GM12878 (cell line): Measurements from ENCODE around the gene GK. TPM values are rescaled to one million over a fixed set of nuclear protein-coding genes. Genes with fewer than 3 reads are reported as not detected.

ENCODE experiments used
- ATAC-seq: fragments of 200-7000 bp; cut with Tn5 transposase; 3 replicates; pipeline ENCODE4 v1.9.1; 2020; ENCODE audit warnings: mild to moderate bottlenecking, moderate library complexity
- BruUV-seq: library from RNA; stranded (reverse); fragments of 400-500 nt; replicated peaks from 2 replicates; lab custom pipeline; 2021; lab: Mats Ljungman, UMichigan
- CTCF ChIA-PET: fragments of 300-600 bp; sonication (Branson Sonifier 250); formaldehyde crosslinking; extraction: SDS; loops from one replicate; lab custom pipeline; 2021; ENCODE audit warnings: inconsistent platforms; lab: Yijun Ruan, JAX
- POLR2A ChIA-PET: fragments of 350-600 bp; formaldehyde crosslinking; extraction: SDS; loops from one replicate; lab custom pipeline; 2021; ENCODE audit warnings: inconsistent platforms; lab: Charles Lee
- RAD21 ChIA-PET: fragments of 300-600 bp; sonication (Branson Sonifier 250); formaldehyde crosslinking; loops from one replicate; lab custom pipeline; 2023; ENCODE audit warnings: antibody characterized with exemption; ENCODE audit not compliant: unreplicated experiment; lab: Charles Lee
- SMC1A ChIA-PET: fragments of 300-600 bp; sonication (Branson Sonifier 250); formaldehyde crosslinking; loops from one replicate; lab custom pipeline; 2023; ENCODE audit not compliant: unreplicated experiment, uncharacterized antibody; lab: Charles Lee
- DNase-seq: peaks from one replicate; pipeline ENCODE4 v3.0.0-alpha.2; 2011; ENCODE audit warnings: low read depth, low spot score
- FAIRE-seq: peaks from 3 replicates; lab custom pipeline; 2011; peaks lifted over from hg19 to GRCh38; lab: Jason Lieb, UNC
- H2AFZ ChIP-seq: 2 replicates; pipeline ENCODE4 v1.6.0; 2011; ENCODE audit warnings: low read depth, low read length, control low read depth; ENCODE audit not compliant: control insufficient read depth
- H3K27ac ChIP-seq: 2 replicates; pipeline ENCODE4 v1.5.1; 2011; ENCODE audit warnings: control low read depth; ENCODE audit not compliant: control insufficient read depth, insufficient read depth
- H3K27me3 ChIP-seq, 2 experiments: replicated peaks in 1 of 2; 2 replicates each; pipeline versions ENCODE4 v1.6.0 to v1.6.1; 2011; ENCODE audit warnings: low read length in 1 of 2; ENCODE audit not compliant: control insufficient read depth in 2 of 2, insufficient read depth in 2 of 2
- H3K36me3 ChIP-seq, 2 experiments: 2 replicates each; pipeline ENCODE4 v1.5.1; 2011; ENCODE audit warnings: low read length in 1 of 2; ENCODE audit not compliant: control insufficient read depth in 2 of 2, insufficient read depth in 2 of 2
- H3K4me1 ChIP-seq: 2 replicates; pipeline ENCODE4 v1.6.1; 2011; ENCODE audit warnings: mild to moderate bottlenecking, low read length, moderate library complexity, mixed read lengths; ENCODE audit not compliant: control insufficient read depth, insufficient read depth
- H3K4me2 ChIP-seq: 2 replicates; pipeline ENCODE4 v1.6.0; 2011; ENCODE audit warnings: control low read depth; ENCODE audit not compliant: control insufficient read depth, insufficient read depth
- H3K4me3 ChIP-seq: fragments of 200-600 bp; sonication (generic); 2 replicates; pipeline ENCODE4 v1.5.1; 2016
- H3K79me2 ChIP-seq: 2 replicates; pipeline ENCODE4 v1.6.0; 2011; ENCODE audit warnings: low read length; ENCODE audit not compliant: control insufficient read depth, insufficient read depth
- H3K9ac ChIP-seq: 2 replicates; pipeline ENCODE4 v1.8.0; 2011; ENCODE audit warnings: low read length, control low read depth, mixed read lengths; ENCODE audit not compliant: control insufficient read depth, insufficient read depth
- H3K9me3 ChIP-seq: replicated peaks from 3 replicates; pipeline ENCODE4 v1.5.1; 2011; ENCODE audit warnings: mild to moderate bottlenecking, low read length; ENCODE audit not compliant: control insufficient read depth, insufficient read depth
- H4K20me1 ChIP-seq: 2 replicates; pipeline ENCODE4 v1.6.0; 2011; ENCODE audit not compliant: control insufficient read depth, insufficient read depth
- ASH2L ChIP-seq: fragments of 300-600, 200-600 bp; sonication (generic); IDR thresholded peaks from 2 replicates; pipeline ENCODE4 v1.6.1; 2017; ENCODE audit warnings: low read depth, mild to moderate bottlenecking, borderline replicate concordance
- HDGF ChIP-seq: fragments of 450-650 bp; IDR thresholded peaks from 2 replicates; pipeline ENCODE4 v1.6.1; 2016; ENCODE audit warnings: antibody characterized with exemption
- MYC ChIP-seq: IDR thresholded peaks from 2 replicates; pipeline ENCODE4 v1.6.1; 2011; ENCODE audit warnings: mild to moderate bottlenecking, low read length, moderate library complexity, inconsistent platforms; ENCODE audit not compliant: insufficient read depth, insufficient replicate concordance, insufficient read length, severe bottlenecking
- NFIC ChIP-seq: IDR thresholded peaks from 2 replicates; pipeline ENCODE4 v1.6.1; 2012; ENCODE audit warnings: low read depth, mild to moderate bottlenecking, inconsistent platforms, low read length, moderate library complexity
- NR2C2 ChIP-seq: IDR thresholded peaks from 2 replicates; pipeline ENCODE4 v1.6.1; 2011; ENCODE audit warnings: borderline replicate concordance, low read depth; ENCODE audit not compliant: control insufficient read depth, insufficient read length
- SPI1 ChIP-seq: IDR thresholded peaks from 2 replicates; pipeline ENCODE4 v1.6.1; 2011; ENCODE audit warnings: low read depth, mild to moderate bottlenecking, low read length, moderate library complexity, borderline replicate concordance; ENCODE audit not compliant: insufficient read depth
- TCF3 ChIP-seq: IDR thresholded peaks from 2 replicates; pipeline ENCODE4 v1.6.1; 2012; ENCODE audit warnings: low read depth, mild to moderate bottlenecking, low read length, borderline replicate concordance; ENCODE audit not compliant: insufficient read depth
- YY1 ChIP-seq: IDR thresholded peaks from 2 replicates; pipeline ENCODE4 v1.6.1; 2011; ENCODE audit warnings: low read depth, mild to moderate bottlenecking, low read length
- ZBTB33 ChIP-seq: fragments of 450-650 bp; IDR thresholded peaks from 2 replicates; pipeline ENCODE4 v1.6.1; 2017; ENCODE audit warnings: mild to moderate bottlenecking
- WGBS: methylation state at CpG from one replicate; pipeline ENCODE4 v1.1.6; 2016; ENCODE audit warnings: low lambda C conversion rate; ENCODE audit not compliant: insufficient replicate concordance, insufficient coverage; ENCODE audit errors: missing lambda C conversion rate; 5-methylcytosine and 5-hydroxymethylcytosine counted together
- in situ Hi-C: fragments of 300-500 bp; cut with MboI; formaldehyde crosslinking; loops from 9 replicates; pipeline ENCODE4 v1.14.3; 2018; ENCODE audit warnings: mixed read lengths
- intact Hi-C: fragments of 100-400 bp; cut with micrococcal nuclease; formaldehyde crosslinking; loops from one replicate; pipeline ENCODE4 v1.14.2; 2022; ENCODE audit not compliant: unreplicated experiment
- polyA plus RNA-seq, 11 experiments: library from polyadenylated mRNA; depleted of rRNA in 4 of 11; unstranded in 6 of 11; stranded (reverse) in 5 of 11; fragments of >200 nt; fragmentation: Nextera tagmentation in 4 of 11; fragmentation: Illumina TruSeq in 1 of 11; extraction: Ambion mirVana in 4 of 11; extraction: Trizol in 1 of 11; gene quantifications; 1 replicate in 1 of 11; 2 replicates in 10 of 11; pipeline versions ENCODE4 v1.2.1 to v1.2.3, GENCODE V29; 2011 to 2016; ENCODE audit warnings: inconsistent platforms in 2 of 11, missing spikeins in 2 of 11, low read depth in 1 of 11
- total RNA-seq, 4 experiments: library from RNA; depleted of rRNA in 3 of 4; stranded (reverse); fragments of >200 nt in 3 of 4; fragmentation: Illumina TruSeq in 1 of 4; extraction: Trizol in 1 of 4; gene quantifications; 2 replicates each; pipeline versions ENCODE4 v1.2.1 to v1.2.3, GENCODE V29; 2013 to 2021
- TF ChIP-seq, protein P1 (sequence below): fragments of 450-650 bp; IDR thresholded peaks from 2 replicates; pipeline ENCODE4 v1.6.1; 2016; ENCODE audit warnings: mild to moderate bottlenecking
- TF ChIP-seq, protein P2 (sequence below): IDR thresholded peaks from 2 replicates; pipeline ENCODE4 v1.6.1; 2012; ENCODE audit warnings: low read depth, low read length, improper control_type of control experiment

The GK gene
- total and polyA plus RNA-seq, 10 of the 15 experiments (the other 5 are each of a cell fraction or from before 2014, with no cell fraction given), result 6.3 to 22.3 (median 11.1) TPM

DNA sequence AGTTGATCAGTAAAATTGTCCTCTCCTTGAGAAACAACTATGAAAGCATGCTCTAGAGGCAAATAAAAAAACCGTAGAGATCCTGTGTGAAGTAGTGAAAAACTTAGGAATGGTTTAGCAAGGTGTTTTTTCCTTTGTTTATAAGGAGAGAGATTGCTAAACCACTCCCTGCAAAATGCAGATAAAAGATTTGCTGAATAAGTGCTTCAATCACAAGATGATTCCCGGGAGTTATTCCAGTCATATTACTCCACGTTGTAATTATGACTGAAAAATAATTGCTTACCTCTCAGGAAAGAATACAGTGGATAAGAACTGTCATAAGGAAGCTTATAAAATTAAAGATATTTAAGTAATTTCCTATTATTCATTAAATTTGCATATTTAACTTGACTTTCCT is 2.8 kb downstream of the GK start (continued):
- TF ChIP-seq MYC (no peak), HDGF (no peak)

DNA sequence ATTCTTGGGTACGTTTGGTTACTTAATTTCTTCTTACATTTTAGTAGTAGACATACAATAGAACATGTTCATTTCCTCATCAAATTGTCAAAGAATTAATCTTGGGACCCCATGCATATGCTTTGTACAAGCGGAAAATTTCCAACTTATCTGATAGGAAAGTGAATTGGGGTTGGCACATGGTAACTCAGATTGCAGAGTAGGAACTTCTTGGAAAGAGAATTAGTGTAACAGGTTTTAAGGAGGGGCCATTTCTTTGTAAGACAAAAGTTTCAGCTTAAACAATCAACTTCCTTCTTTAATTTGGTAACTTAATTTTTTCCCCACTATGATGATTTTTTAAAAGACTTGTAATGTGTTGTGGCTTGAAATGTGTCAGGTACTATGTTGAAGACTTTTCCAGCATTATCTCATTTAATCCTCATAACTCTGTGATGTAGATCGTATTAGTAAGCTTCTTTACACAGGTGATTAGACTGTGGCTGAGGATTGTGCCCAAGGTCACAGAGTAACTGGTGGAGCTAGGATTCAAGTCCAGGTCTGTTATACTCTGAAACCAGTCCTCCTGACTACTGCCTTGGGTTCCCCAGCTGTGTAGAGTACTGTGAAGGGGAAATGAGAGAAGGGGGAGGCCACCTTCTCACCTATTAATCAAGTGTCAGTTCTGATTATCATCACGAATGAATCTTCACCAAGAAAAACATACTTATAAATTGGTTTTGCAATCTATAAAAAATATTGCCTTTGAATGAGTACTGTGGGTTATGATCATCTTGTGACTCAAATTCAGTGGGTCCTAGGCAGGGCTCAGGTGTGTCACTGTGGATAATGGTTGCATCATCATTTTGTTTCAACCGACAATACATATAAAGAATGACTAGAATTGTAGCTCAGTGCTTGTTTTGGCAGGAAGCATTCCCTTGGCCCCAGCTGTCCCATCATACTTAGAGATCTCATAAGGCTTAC is 4.3 kb downstream of the GK start:
- no peak for ATAC-seq
- no TSS peak for BruUV-seq
- SMC1A ChIA-PET, result interaction anchor here (1.2 to 1.6 kb wide), 3 partner anchors 65 to 88 kb away, joined by 3 to 4 read pairs (median 3); no protein-coding TSS in a partner anchor

More for the DNA sequence above, 4.3 kb downstream of the GK start:
- Histone ChIP-seq H3K4me2 (no peak overlapping the region), H3K27ac (no peak overlapping the region), H3K79me2 (peaks cover 8% of the 10 kb centered on the region), H3K9me3 (no peaks in the 10 kb centered on the region), H3K27me3 (no peaks in the 10 kb centered on the region), H2AFZ (no peak overlapping the region), H3K9ac (no peak overlapping the region), H3K4me1 (no peaks in the 10 kb centered on the region), H3K36me3 (no peaks in the 10 kb centered on the region), H4K20me1 (no peaks in the 10 kb centered on the region), H3K4me3 (no peak overlapping the region)
- POLR2A ChIA-PET, result interaction anchor here (0.6 to 0.7 kb wide), 2 partner anchors 25 to 87 kb away, joined by 3 to 4 read pairs; no protein-coding TSS in a partner anchor
- RAD21 ChIA-PET, result interaction anchor here (0.9 kb wide), 2 partner anchors 22 to 62 kb away, joined by 3 read pairs; no protein-coding TSS in a partner anchor
- TF ChIP-seq ASH2L (no peak), SPI1 (peak; percentile 35; the same call in 1 of the 2 replicates), TCF3 (no peak), NFIC (no peak), YY1 (no peak), ZBTB33 (no peak), NR2C2 (no peak)
- TF ChIP-seq, protein P1, sequence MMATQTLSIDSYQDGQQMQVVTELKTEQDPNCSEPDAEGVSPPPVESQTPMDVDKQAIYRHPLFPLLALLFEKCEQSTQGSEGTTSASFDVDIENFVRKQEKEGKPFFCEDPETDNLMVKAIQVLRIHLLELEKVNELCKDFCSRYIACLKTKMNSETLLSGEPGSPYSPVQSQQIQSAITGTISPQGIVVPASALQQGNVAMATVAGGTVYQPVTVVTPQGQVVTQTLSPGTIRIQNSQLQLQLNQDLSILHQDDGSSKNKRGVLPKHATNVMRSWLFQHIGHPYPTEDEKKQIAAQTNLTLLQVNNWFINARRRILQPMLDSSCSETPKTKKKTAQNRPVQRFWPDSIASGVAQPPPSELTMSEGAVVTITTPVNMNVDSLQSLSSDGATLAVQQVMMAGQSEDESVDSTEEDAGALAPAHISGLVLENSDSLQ, result peak; percentile 54; the same call in 1 of the 2 replicates
- TF ChIP-seq, protein P2, sequence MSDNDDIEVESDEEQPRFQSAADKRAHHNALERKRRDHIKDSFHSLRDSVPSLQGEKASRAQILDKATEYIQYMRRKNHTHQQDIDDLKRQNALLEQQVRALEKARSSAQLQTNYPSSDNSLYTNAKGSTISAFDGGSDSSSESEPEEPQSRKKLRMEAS, result no peak
- peak; percentile 23 for FAIRE-seq
- intact Hi-C loops, result no loop called here
- CTCF ChIA-PET, result interaction anchor here (1.0 to 1.9 kb wide), 3 partner anchors 22 to 226 kb away, joined by 3 to 5 read pairs (median 4); no protein-coding TSS in a partner anchor
- in situ Hi-C loops, result no loop called here
- 57% methylated on average over 5 of the region's 5 CpGs for whole genome bisulfite sequencing
- no peak for DNase-seq
